ENCODE data around the gene ABCE1.
"Not testable (repeated sequence)": the region's sequence is repeated elsewhere in the genome, so short reads cannot be mapped to it uniquely, and the experiment has no call there.

Gene ABCE1

GRCh38 chr4:145102619-145103018 is 4.5 kb downstream of the ABCE1 start:
- DNase-seq (ENCODE audit: low read depth in 4 of 4, low spot score in 1 of 4): no peak

GRCh38 chr4:145103496-145103895 is 5.4 kb downstream of the ABCE1 start:
- no peak for DNase-seq (ENCODE audit: low read depth in 4 of 4, low spot score in 1 of 4)

- no peak for DNase-seq (ENCODE audit: low read depth in 4 of 4, low spot score in 1 of 4)
These were observed 9.0 kb downstream of the ABCE1 start for GRCh38 chr4:145107126-145107525.

- DNase-seq (ENCODE audit: low read depth in 4 of 4, low spot score in 1 of 4): no peak
These were observed 10.0 kb downstream of the ABCE1 start for GRCh38 chr4:145108128-145108527.

DNA sequence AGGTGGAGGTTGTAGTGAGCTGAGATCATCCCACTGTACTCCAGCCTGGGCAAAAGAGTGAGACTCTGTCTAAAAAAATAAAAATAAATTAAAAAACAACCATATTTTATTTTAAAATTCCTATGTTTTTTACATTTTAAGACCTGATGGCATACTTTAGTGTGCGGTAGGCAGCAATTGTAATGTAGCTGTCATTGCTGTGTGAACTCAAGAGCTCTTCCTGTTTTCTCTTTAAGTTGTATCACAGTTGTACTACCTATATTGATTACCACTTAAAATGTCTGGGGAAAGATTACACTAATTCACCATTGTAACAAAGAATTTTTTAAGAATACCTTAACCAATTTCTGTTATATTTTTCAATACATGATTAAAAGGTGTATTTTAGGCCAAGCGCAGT is 27.3 kb downstream of the ABCE1 start:
- DNase-seq (ENCODE audit: low read depth in 4 of 4, low spot score in 1 of 4): no peak

- DNase-seq (ENCODE audit: low read depth in 4 of 4, low spot score in 1 of 4): no peak
These were observed 32.0 kb downstream of the ABCE1 start for GRCh38 chr4:145130130-145130529.

GRCh38 chr4:145130788-145131399 is 32.8 kb downstream of the ABCE1 start:
- DNase-seq (ENCODE audit: low read depth in 4 of 4, low spot score in 1 of 4): no peak

DNA sequence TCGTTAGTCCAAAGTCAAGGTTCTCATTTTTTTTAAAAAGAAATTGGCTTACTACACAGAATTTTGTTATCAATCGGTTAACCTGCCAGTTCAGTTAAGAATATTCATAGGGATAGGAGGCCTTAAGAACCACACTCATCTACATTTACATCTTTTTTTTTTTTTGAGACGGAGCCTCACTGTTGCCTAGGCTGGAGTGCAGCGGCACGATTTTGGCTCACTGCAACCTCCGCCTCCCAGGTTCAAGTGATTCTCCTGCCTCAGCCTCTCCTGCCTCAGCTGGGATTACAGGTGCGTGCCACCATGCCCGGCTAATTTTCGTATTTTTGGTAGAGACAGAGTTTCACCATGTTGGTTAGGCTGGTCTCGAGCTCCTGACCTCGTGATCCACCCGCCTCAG is 33.7 kb downstream of the ABCE1 start:
- no peak for DNase-seq (ENCODE audit: low read depth in 4 of 4, low spot score in 1 of 4)

DNA sequence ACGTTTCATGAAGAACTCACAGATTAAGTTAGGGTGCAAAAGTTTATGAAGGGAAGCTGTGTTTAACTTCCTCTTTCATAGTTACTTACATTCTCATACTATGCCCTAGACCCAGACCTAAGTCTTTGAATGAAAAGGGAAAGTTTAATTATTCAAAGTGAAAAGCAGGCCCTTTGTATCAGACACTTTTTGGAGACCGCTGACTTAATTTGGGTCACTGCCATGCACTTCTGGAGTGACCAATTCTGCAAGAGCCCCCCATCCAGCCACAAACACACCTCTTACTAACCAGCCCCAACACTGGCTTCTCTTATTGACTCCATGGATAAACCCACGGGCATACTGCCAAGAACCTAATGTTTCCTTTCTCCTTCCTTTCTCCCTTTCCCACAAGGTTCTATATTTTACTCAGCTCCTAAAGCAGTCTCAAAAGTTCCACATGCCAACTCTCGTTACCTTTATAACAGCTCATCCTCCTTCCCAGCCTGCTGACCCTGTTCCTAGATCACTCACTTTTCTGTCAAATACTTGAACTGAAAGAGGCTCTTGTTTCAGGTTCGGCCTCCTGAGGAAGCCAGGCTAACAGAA is 34.5 kb downstream of the ABCE1 start:
- DNase-seq (ENCODE audit: low read depth in 4 of 4, low spot score in 1 of 4): no peak

DNA sequence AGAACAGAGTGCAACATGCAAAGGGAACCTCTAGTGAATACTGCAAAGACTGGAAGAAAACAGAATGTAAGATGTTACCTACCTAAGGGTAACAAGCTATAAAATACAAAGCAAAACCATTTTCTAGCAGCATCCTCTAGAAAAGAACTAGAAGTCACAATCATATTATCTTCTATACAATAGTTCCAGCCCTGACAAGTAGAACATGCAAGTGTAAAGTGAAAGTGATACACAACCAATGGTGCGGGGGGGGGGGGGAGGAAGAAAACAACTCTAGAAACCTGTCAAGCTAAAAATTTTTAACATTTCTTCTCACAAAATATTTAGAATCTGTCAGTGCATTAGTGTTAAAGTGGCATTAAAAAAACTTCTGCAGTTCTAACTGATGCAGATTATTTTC is 38.1 kb downstream of the ABCE1 start:
- not testable (repeated sequence) for DNase-seq (ENCODE audit: low read depth in 4 of 4, low spot score in 1 of 4)

- DNase-seq (ENCODE audit: low read depth in 4 of 4, low spot score in 1 of 4): no peak
These were observed 50.9 kb downstream of the ABCE1 start for GRCh38 chr4:145148980-145149379.

- DNase-seq (ENCODE audit: low read depth in 4 of 4, low spot score in 1 of 4): no peak
These were observed 55.2 kb downstream of the ABCE1 start for GRCh38 chr4:145153181-145153903.

DNA sequence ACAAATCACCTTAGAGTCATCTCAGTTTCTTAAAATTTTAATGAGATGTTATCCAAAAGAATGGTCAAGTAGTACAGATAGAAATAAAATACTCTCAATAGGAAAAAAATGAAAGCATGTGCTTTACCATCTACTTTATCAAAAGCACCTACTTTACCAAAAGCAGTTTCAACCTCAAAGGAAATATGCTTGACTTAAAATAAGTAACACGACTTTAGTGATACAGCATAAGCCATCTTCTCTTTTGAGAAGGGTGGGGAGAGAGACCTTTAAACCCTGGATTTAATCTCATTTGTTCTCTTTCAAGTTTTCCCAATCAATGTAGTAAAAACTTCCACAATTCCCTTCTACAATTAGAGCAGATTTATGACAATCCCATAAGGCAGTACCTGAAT is 55.8 kb downstream of the ABCE1 start:
- no peak for DNase-seq (ENCODE audit: low read depth in 4 of 4, low spot score in 1 of 4)

- DNase-seq (ENCODE audit: low read depth in 4 of 4, low spot score in 1 of 4): no peak
These were observed 56.5 kb downstream of the ABCE1 start for GRCh38 chr4:145154573-145154972.

DNA sequence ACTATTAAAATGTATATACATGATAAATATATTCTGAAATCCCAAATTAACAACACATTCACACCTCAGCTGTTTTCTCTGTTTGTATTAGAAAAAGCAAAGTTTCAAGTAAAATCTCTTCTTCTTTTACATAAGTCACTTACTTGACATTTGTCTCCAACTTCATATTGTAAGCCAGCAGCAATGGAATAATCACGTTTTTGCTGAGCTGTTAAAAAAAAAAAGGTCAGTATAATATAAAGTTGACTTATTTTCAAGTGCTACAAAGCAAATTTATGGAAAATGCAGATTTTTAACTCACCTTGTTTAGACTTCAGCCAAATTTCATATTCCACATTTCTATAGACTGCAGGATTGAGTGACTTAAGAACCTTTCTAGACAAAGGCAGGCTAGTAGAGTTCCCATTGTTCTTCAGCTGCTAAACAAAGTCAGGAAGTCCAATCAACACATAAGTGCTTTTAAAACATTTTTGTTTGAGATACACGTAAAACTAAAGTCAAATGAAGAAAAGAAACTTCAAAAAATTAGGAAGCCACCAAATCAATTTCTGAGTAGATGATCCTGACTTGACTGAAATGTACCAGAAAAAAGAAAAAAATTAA is 57.3 kb downstream of the ABCE1 start:
- DNase-seq (ENCODE audit: low read depth in 4 of 4, low spot score in 1 of 4): no peak

DNA sequence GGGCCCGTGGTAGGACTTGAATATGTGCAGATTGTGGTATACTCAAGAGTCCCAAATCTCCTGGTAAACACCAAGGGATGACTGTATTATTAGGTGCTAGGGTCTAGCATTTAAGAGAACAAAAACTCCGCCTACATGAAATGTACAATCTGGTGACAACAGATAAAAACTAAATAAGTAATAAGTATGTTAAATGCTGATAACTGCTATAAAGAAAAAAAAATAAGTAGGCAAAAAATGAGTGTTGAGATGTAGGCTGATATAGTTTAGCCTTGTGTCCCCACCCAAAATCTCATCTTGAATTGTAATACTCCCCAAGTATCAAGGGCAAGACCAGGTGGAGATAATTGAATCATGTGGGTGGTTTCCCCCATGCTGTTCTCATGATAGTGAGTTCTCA is 58.9 kb downstream of the ABCE1 start:
- DNase-seq (ENCODE audit: low read depth in 4 of 4, low spot score in 1 of 4): no peak

- no peak for DNase-seq (ENCODE audit: low read depth in 4 of 4, low spot score in 1 of 4)
These were observed 63.4 kb downstream of the ABCE1 start for GRCh38 chr4:145161549-145161948.

- no peak for DNase-seq (ENCODE audit: low read depth in 4 of 4, low spot score in 1 of 4)
These were observed 69.8 kb downstream of the ABCE1 start for GRCh38 chr4:145167887-145168286.

DNA sequence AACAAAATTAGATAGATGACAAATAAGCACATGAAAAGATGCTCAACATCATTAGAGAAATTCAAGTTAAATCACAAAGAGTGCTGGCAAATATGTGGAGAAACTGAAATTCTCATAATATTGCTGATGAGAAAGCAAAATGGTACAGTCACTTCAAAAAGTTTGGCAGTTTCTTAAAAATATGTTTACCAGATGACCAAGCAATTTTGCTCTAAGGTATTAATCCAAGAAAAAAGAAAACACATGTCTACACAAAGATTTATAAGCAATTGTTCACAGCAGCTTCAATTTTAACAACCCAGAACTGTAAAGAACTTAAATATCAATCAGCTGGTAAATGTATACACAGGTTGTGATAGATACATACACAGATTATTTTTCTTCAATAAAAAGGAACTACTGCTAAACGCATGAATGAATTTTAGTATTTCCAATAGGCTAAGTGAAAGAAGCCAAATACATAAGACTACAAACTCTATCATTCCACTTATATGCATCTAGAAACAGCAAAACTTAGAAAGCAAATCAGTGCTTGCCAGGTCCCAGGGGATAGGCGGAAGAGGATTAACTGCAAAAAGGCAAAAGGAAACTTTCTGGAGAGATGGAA is 70.6 kb downstream of the ABCE1 start:
- DNase-seq (ENCODE audit: low read depth in 4 of 4, low spot score in 1 of 4): no peak

GRCh38 chr4:145170223-145170622 is 72.1 kb downstream of the ABCE1 start:
- no peak for DNase-seq (ENCODE audit: low read depth in 4 of 4, low spot score in 1 of 4)

GRCh38 chr4:145171911-145172310 is 73.8 kb downstream of the ABCE1 start:
- no peak for DNase-seq (ENCODE audit: low read depth in 4 of 4, low spot score in 1 of 4)
